DMS153 treated with DMSO at 0.1 percent for 48 hours (cell line): Measurements from ENCODE around the gene UBE2L6.

Experiments
- DNase-seq: peaks from one replicate; lab custom pipeline; 2025; ENCODE audit not compliant: unreplicated experiment; lab: John Stamatoyannopoulos, UW

UBE2L6 gene

DNA sequence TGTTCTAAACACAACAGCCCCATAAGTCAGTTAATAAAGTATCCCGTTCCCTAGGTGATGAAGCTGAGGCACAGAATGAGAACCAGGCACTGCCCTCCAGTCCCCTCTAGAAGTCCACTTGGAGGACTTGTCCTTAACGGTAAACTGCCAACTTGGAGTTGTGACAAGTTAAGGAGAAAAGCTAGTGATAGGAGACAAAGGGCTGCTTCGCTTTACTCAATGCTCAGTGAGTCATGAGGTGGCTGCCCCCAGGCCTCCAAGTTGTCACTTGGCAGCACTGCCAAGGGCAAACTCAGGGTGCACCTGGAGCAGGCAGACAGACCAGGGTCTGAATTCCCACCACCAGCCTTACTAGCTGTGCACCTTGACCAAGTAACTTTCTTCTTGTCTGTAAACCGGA, 65.5 kb downstream of the UBE2L6 start:
- DNase-seq, result no peak
